ENCODE results near the gene RILPL1. TPM values are rescaled to one million over a fixed set of nuclear protein-coding genes. Genes with fewer than 3 reads are reported as not detected.

RILPL1 gene
- total and polyA plus RNA-seq, 8 donors = 2.7 to 42.3 (median 7.5) TPM

DNA sequence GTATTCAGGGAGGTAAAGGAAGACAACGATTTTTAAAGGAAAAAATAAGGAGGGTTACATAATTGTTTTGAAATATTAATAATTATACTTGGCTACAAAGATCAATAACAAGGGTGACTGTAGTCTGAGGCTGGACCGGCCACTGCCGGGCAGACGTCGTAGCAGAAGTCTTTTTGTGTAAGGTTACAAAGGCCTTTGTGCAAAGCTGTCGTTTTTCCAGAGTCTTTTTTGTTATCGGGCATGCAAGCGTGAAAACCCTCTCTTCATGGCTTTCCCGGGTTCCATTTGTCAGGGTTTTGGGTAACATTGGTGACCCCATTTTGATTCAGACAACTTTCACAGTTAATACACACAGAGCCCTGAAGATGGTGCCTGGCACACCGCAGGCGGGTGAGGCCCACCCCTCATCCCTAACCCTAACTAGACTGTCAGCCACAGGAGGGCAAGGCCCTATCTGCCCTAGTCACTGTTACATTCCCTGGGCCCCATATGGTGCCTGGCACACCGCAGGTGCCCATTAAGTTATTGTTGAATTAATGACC, 31.3 kb downstream of the RILPL1 start:
- Histone ChIP-seq H3K27me3 (no peaks in the 10 kb centered on the region), H3K4me3 (no peak overlapping the region), H3K27ac (no peak overlapping the region), H3K36me3 (peaks cover 4 to 36% (median 27%) of the 10 kb centered on the region in 4 donors), H3K9me3 (no peaks in the 10 kb centered on the region), H3K4me1 (no peaks in the 10 kb centered on the region)
- no peak for DNase-seq
- WGBS, 5 donors = 83 to 94% (median 91%) methylated on average over 11 to 12 of the region's 12 CpGs
- TF ChIP-seq, protein P1, sequence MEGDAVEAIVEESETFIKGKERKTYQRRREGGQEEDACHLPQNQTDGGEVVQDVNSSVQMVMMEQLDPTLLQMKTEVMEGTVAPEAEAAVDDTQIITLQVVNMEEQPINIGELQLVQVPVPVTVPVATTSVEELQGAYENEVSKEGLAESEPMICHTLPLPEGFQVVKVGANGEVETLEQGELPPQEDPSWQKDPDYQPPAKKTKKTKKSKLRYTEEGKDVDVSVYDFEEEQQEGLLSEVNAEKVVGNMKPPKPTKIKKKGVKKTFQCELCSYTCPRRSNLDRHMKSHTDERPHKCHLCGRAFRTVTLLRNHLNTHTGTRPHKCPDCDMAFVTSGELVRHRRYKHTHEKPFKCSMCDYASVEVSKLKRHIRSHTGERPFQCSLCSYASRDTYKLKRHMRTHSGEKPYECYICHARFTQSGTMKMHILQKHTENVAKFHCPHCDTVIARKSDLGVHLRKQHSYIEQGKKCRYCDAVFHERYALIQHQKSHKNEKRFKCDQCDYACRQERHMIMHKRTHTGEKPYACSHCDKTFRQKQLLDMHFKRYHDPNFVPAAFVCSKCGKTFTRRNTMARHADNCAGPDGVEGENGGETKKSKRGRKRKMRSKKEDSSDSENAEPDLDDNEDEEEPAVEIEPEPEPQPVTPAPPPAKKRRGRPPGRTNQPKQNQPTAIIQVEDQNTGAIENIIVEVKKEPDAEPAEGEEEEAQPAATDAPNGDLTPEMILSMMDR (IDR thresholded peaks at IDR 0.05) = no peak
- TF ChIP-seq POLR2A (IDR thresholded peaks at IDR 0.05) (no peak), EP300 (IDR thresholded peaks at IDR 0.05) (no peak), POLR2AphosphoS5 (IDR thresholded peaks at IDR 0.05) (no peak)
- intact Hi-C loops (cut with DNase I; ENCODE audit: low total_unique reads) = no loop called here

DNA sequence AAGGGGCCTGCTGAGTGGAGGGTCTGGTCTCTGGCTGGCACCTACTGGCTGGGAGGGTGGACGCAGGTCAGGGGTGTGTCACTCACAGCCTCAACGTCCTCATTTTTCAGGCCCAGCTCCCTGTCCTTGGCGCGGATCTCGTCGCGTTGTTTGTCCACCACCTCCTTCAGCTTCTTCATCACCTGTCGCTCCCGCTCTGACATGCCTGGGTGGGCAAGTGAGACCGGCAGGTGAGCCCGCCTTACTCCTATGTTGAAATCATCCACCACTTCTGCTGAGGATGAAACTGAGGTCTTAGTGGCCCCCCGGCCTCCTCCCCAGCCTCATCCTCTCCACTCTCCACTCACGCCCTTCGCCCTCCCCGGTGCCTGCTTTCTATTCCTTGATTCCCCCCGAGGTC, 34.2 kb downstream of the RILPL1 start:
- no peak for DNase-seq
- H3K9me3 ChIP-seq = no peaks in the 10 kb centered on the region
- no peak overlapping the region for H3K27ac ChIP-seq
- no peak overlapping the region for H3K4me3 ChIP-seq
- H3K4me1 ChIP-seq = no peaks in the 10 kb centered on the region
- no peaks in the 10 kb centered on the region for H3K27me3 ChIP-seq
- intact Hi-C loops (cut with DNase I; ENCODE audit: low total_unique reads) = no loop called here
- H3K36me3 ChIP-seq = peaks cover 0 to 44% (median 31%) of the 10 kb centered on the region in 4 donors
- 88 to 95% (median 90%) methylated on average over 15 to 16 of the region's 16 CpGs for WGBS, 5 donors
- TF ChIP-seq EP300 (IDR thresholded peaks at IDR 0.05) (no peak), POLR2AphosphoS5 (IDR thresholded peaks at IDR 0.05) (no peak), POLR2A (IDR thresholded peaks at IDR 0.05) (no peak)
- TF ChIP-seq, protein P1 (IDR thresholded peaks at IDR 0.05) = no peak

DNA sequence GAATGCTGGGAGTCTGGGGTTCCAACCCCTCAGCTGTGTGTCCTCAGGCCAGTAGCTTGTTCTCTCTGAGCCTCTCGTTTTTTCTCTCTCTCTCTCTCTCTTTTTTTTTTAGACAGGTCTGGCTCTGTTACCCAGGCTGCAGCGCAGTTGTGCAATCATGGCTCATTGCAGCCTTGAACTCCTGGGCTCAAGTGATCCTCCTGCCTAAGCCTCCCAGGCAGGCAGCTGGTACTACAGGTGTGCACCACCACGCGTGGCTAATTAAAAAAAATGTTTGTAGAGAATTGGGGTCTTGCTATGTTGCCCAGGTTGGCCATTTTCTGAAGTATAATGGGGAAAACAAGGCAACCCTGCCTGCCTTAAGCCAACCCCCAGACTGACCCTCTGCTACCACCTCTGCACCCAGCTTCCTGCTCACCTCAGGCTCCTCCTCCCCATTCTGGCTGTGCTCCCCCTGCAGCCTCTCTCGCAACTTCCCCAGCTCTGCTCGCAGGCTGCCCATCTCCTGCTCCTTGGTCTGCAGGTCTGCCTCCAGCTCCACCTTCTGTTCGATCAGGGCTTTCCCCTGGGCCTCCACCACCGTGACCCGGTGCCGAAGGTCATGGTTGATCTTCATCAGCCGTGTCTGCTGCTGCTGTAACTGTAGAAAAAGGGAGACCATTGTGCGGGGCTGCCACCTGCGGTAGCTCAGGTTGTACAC, 35.2 kb downstream of the RILPL1 start:
- Histone ChIP-seq H3K9me3 (no peaks in the 10 kb centered on the region), H3K36me3 (peaks cover 0 to 48% (median 31%) of the 10 kb centered on the region in 4 donors), H3K4me3 (no peak overlapping the region), H3K27ac (no peak overlapping the region), H3K4me1 (no peaks in the 10 kb centered on the region), H3K27me3 (no peaks in the 10 kb centered on the region)
- DNase-seq = no peak
- 91 to 95% (median 93%) methylated on average over 11 to 13 of the region's 13 CpGs for WGBS, 5 donors
- intact Hi-C loops (cut with DNase I; ENCODE audit: low total_unique reads) = no loop called here
- TF ChIP-seq POLR2A (IDR thresholded peaks at IDR 0.05) (no peak), EP300 (IDR thresholded peaks at IDR 0.05) (no peak)

- WGBS, 5 donors = 95 to 97% (median 96%) methylated on average over 7 of the region's 7 CpGs
- Histone ChIP-seq H3K4me3 (no peak overlapping the region), H3K36me3 (peaks cover 0 to 48% (median 31%) of the 10 kb centered on the region in 4 donors), H3K27me3 (no peaks in the 10 kb centered on the region), H3K9me3 (no peaks in the 10 kb centered on the region), H3K4me1 (no peaks in the 10 kb centered on the region), H3K27ac (no peak overlapping the region)
- intact Hi-C loops (cut with DNase I; ENCODE audit: low total_unique reads) = no loop called here
- TF ChIP-seq POLR2A (IDR thresholded peaks at IDR 0.05) = no peak
- TF ChIP-seq, protein P1 (IDR thresholded peaks at IDR 0.05) = no peak
- no peak for TF ChIP-seq POLR2AphosphoS5 (IDR thresholded peaks at IDR 0.05)
- TF ChIP-seq EP300 (IDR thresholded peaks at IDR 0.05) = no peak
- DNase-seq = no peak
Observed at GRCh38 chr12:123497065-123497464, 36.5 kb downstream of the RILPL1 start.
